IMR-90 (cell line): ENCODE measurements around the gene LIMCH1. TPM values are rescaled to one million over a fixed set of nuclear protein-coding genes. Genes with fewer than 3 reads are reported as not detected.

Experiments used
- ATAC-seq: fragments of 200-7000 bp; cut with Tn5 transposase; 2 replicates; pipeline ENCODE4 v1.9.1; 2020; ENCODE audit warnings: low read depth, mild to moderate bottlenecking, moderate library complexity
- BruUV-seq: library from RNA; stranded (reverse); fragments of 400-500 nt; replicated peaks from 2 replicates; lab custom pipeline; 2021; lab: Mats Ljungman, UMichigan
- CTCF ChIA-PET: fragments of 300-600 bp; formaldehyde crosslinking; extraction: SDS; loops from one replicate; lab custom pipeline; 2021; ENCODE audit warnings: antibody characterized with exemption; lab: Yijun Ruan, JAX
- POLR2A ChIA-PET: fragments of 300-600 bp; sonication (Branson Sonifier 250); formaldehyde crosslinking; loops from one replicate; lab custom pipeline; 2022; ENCODE audit warnings: antibody characterized with exemption; ENCODE audit not compliant: unreplicated experiment; lab: Charles Lee
- DNase-seq: peaks from one replicate; pipeline ENCODE4 v3.0.0; 2013
- H2AFZ ChIP-seq: replicated peaks from 2 replicates; pipeline ENCODE3; 2013; ENCODE audit warnings: low read length, mild to moderate bottlenecking; ENCODE audit not compliant: poor library complexity
- H2AK5ac ChIP-seq: 2 replicates; pipeline ENCODE4 v1.6.1; 2013; ENCODE audit warnings: low read depth, low read length, inconsistent platforms
- H2AK9ac ChIP-seq: replicated peaks from 2 replicates; pipeline ENCODE3; 2013; ENCODE audit warnings: mild to moderate bottlenecking, low read depth, low read length, moderate library complexity; ENCODE audit not compliant: poor library complexity
- H2BK120ac ChIP-seq: 2 replicates; pipeline ENCODE4 v1.6.1; 2013; ENCODE audit warnings: low read depth, low read length, inconsistent platforms
- H2BK15ac ChIP-seq: 3 replicates; pipeline ENCODE4 v1.6.1; 2013; ENCODE audit warnings: low read depth, low read length, inconsistent platforms
- H2BK20ac ChIP-seq: 2 replicates; pipeline ENCODE4 v1.6.1; 2013; ENCODE audit warnings: low read depth, mild to moderate bottlenecking, inconsistent platforms, low read length, moderate library complexity
- H2BK5ac ChIP-seq: 2 replicates; pipeline ENCODE4 v1.6.1; 2013; ENCODE audit warnings: mild to moderate bottlenecking, low read depth, low read length, inconsistent platforms; ENCODE audit not compliant: poor library complexity, severe bottlenecking
- H3K14ac ChIP-seq: replicated peaks from 2 replicates; pipeline ENCODE4 v1.6.1; 2013; ENCODE audit warnings: low read depth, low read length, inconsistent platforms
- H3K18ac ChIP-seq: 2 replicates; pipeline ENCODE4 v1.6.1; 2013; ENCODE audit warnings: low read depth, low read length, control low read depth
- H3K23ac ChIP-seq: 2 replicates; pipeline ENCODE4 v1.6.1; 2013; ENCODE audit warnings: low read depth, low read length, inconsistent platforms
- H3K27ac ChIP-seq: 2 replicates; pipeline ENCODE4 v1.5.1; 2013; ENCODE audit warnings: mild to moderate bottlenecking, control low read depth, low read length; ENCODE audit not compliant: insufficient read depth
- H3K27me3 ChIP-seq: 2 replicates; pipeline ENCODE4 v1.6.1; 2013; ENCODE audit warnings: low read length; ENCODE audit not compliant: control insufficient read depth, insufficient read depth
- H3K36me3 ChIP-seq: 2 replicates; pipeline ENCODE4 v1.6.1; 2013; ENCODE audit warnings: low read length, mixed read lengths; ENCODE audit not compliant: control insufficient read depth, insufficient read depth
- H3K4ac ChIP-seq: 2 replicates; pipeline ENCODE4 v1.6.1; 2013; ENCODE audit warnings: low read depth, low read length, inconsistent platforms
- H3K4me1 ChIP-seq: 2 replicates; pipeline ENCODE4 v1.6.1; 2013; ENCODE audit warnings: low read length, mixed read lengths; ENCODE audit not compliant: control insufficient read depth, insufficient read depth
- H3K4me2 ChIP-seq: 2 replicates; pipeline ENCODE4 v1.6.1; 2013; ENCODE audit warnings: low read depth, mild to moderate bottlenecking, control low read depth, low read length, moderate library complexity
- H3K4me3 ChIP-seq: 2 replicates; pipeline ENCODE4 v1.5.1; 2013; ENCODE audit warnings: low read depth, mild to moderate bottlenecking, control low read depth, low read length, moderate library complexity; ENCODE audit not compliant: insufficient read depth
- H3K56ac ChIP-seq: 2 replicates; pipeline ENCODE4 v1.6.1; 2013; ENCODE audit warnings: low read length, inconsistent platforms; ENCODE audit not compliant: insufficient read depth; ENCODE audit errors: extremely low read depth
- H3K79me1 ChIP-seq, 2 experiments: 2 replicates each; pipeline ENCODE4 v1.6.1; 2013; ENCODE audit warnings: low read length in 2 of 2, inconsistent platforms in 1 of 2, low read depth in 1 of 2
- H3K9ac ChIP-seq: 2 replicates; pipeline ENCODE4 v1.6.1; 2013; ENCODE audit warnings: low read depth, low read length, control low read depth
- H3K9me1 ChIP-seq: 2 replicates; pipeline ENCODE4 v1.6.1; 2013; ENCODE audit warnings: low read length, inconsistent platforms; ENCODE audit not compliant: insufficient read depth
- H3K9me3 ChIP-seq: 2 replicates; pipeline ENCODE4 v1.6.1; 2013; ENCODE audit warnings: low read length; ENCODE audit not compliant: control insufficient read depth, insufficient read depth
- H4K20me1 ChIP-seq: 2 replicates; pipeline ENCODE4 v1.6.1; 2013; ENCODE audit warnings: low read length, inconsistent platforms; ENCODE audit not compliant: insufficient read depth
- H4K5ac ChIP-seq: 2 replicates; pipeline ENCODE4 v1.6.1; 2013; ENCODE audit warnings: mild to moderate bottlenecking, low read depth, low read length, control low read depth
- H4K8ac ChIP-seq, 2 experiments: 2 replicates each; pipeline ENCODE4 v1.6.1; 2013; ENCODE audit warnings: low read depth in 2 of 2, low read length in 2 of 2, control low read depth in 1 of 2, inconsistent platforms in 1 of 2
- H4K91ac ChIP-seq: 2 replicates; pipeline ENCODE4 v1.6.1; 2013; ENCODE audit warnings: low read depth, low read length, inconsistent platforms; ENCODE audit not compliant: insufficient read depth
- BHLHE40 ChIP-seq: fragments of 150-350 bp; IDR thresholded peaks from 2 replicates; pipeline ENCODE4 v1.6.1; 2016; ENCODE audit warnings: mild to moderate bottlenecking, low read depth, low read length
- CEBPB ChIP-seq: IDR thresholded peaks from 2 replicates; pipeline ENCODE4 v1.6.1; 2012; ENCODE audit warnings: low read depth, low read length, improper control_type of control experiment
- CHD1 ChIP-seq: IDR thresholded peaks from 2 replicates; pipeline ENCODE4 v1.6.1; 2012; ENCODE audit warnings: low read depth, low read length, improper control_type of control experiment
- FOS ChIP-seq: fragments of 150-350 bp; IDR thresholded peaks from 2 replicates; pipeline ENCODE4 v1.6.1; 2016; ENCODE audit warnings: low read depth, low read length
- MAFK ChIP-seq: IDR thresholded peaks from 2 replicates; pipeline ENCODE4 v1.6.1; 2012; ENCODE audit warnings: low read depth, low read length, improper control_type of control experiment
- MAZ ChIP-seq: IDR thresholded peaks from 2 replicates; pipeline ENCODE4 v1.6.1; 2012; ENCODE audit warnings: low read depth, mild to moderate bottlenecking, low read length, improper control_type of control experiment, moderate library complexity, borderline replicate concordance
- MXI1 ChIP-seq: IDR thresholded peaks from 2 replicates; pipeline ENCODE4 v1.6.1; 2012; ENCODE audit warnings: low read depth, mild to moderate bottlenecking, low read length, moderate library complexity, borderline replicate concordance
- NFE2L2 ChIP-seq: fragments of 150-350 bp; IDR thresholded peaks from 2 replicates; pipeline ENCODE4 v1.6.1; 2016; ENCODE audit warnings: low read depth, mild to moderate bottlenecking, low read length
- POLR2A ChIP-seq: IDR thresholded peaks from 2 replicates; pipeline ENCODE4 v1.6.1; 2012; ENCODE audit warnings: mild to moderate bottlenecking, low read depth, low read length
- RAD21 ChIP-seq: IDR thresholded peaks from 2 replicates; pipeline ENCODE4 v1.6.1; 2012; ENCODE audit warnings: low read length, improper control_type of control experiment
- RCOR1 ChIP-seq: IDR thresholded peaks from 2 replicates; pipeline ENCODE4 v1.6.1; 2012; ENCODE audit warnings: mild to moderate bottlenecking, low read length, improper control_type of control experiment; ENCODE audit not compliant: insufficient replicate concordance
- RFX5 ChIP-seq: IDR thresholded peaks from 2 replicates; pipeline ENCODE4 v1.8.0; 2012; ENCODE audit warnings: low read depth, mild to moderate bottlenecking, low read length, moderate library complexity
- SMC3 ChIP-seq: fragments of 150-350 bp; IDR thresholded peaks from 2 replicates; pipeline ENCODE4 v1.6.1; 2016; ENCODE audit warnings: low read depth, mild to moderate bottlenecking, antibody characterized with exemption, low read length, moderate library complexity
- WGBS, 2 experiments: methylation state at CpG; one replicate each; pipeline versions ENCODE4 v1.1.5 to v1.1.7; 2013; ENCODE audit warnings: missing lambda C conversion rate in 2 of 2; ENCODE audit not compliant: insufficient read length in 1 of 2; ENCODE audit errors: extremely low coverage in 2 of 2; 5-methylcytosine and 5-hydroxymethylcytosine counted together
- dilution Hi-C: fragments of 300-500 bp; cut with HindIII; formaldehyde crosslinking; loops from one replicate; pipeline ENCODE4 v1.14.3; 2018; ENCODE audit warnings: low sequenced_read_pairs; ENCODE audit not compliant: unreplicated experiment
- in situ Hi-C: fragments of 300-500 bp; cut with MboI; formaldehyde crosslinking; loops from 3 replicates; pipeline ENCODE4 v1.14.3; 2019; ENCODE audit warnings: low sequenced_read_pairs, inconsistent platforms, mixed read lengths
- intact Hi-C: fragments of 100-400 bp; cut with micrococcal nuclease; formaldehyde crosslinking; loops from 2 replicates; pipeline ENCODE4 v1.10.0; 2022
- polyA plus RNA-seq, 3 experiments: library from polyadenylated mRNA; depleted of rRNA; stranded (reverse); fragments of >200 nt; gene quantifications; 2 replicates each; pipeline ENCODE4 v1.2.3, GENCODE V29; 2012; ENCODE audit warnings: low replicate concordance in 1 of 3
- total RNA-seq: library from RNA; depleted of rRNA; stranded (reverse); fragments of >200 nt; gene quantifications from 2 replicates; pipeline ENCODE4 v1.2.3, GENCODE V29; 2012
- TF ChIP-seq, protein P1 (sequence below): conservative IDR thresholded peaks from 2 replicates; pipeline ENCODE4 v1.5.1; 2012; ENCODE audit warnings: mild to moderate bottlenecking, low read depth, low read length, improper control_type of control experiment
- TF ChIP-seq, protein P2 (sequence below): fragments of 150-350 bp; IDR thresholded peaks from 2 replicates; pipeline ENCODE4 v1.6.1; 2016; ENCODE audit warnings: low read depth, mild to moderate bottlenecking, low read length, moderate library complexity, borderline replicate concordance

The LIMCH1 gene
- total and polyA plus RNA-seq, 2 of the 4 experiments (the other 2 are of a cell fraction): 0.89 to 2.9 TPM

DNA sequence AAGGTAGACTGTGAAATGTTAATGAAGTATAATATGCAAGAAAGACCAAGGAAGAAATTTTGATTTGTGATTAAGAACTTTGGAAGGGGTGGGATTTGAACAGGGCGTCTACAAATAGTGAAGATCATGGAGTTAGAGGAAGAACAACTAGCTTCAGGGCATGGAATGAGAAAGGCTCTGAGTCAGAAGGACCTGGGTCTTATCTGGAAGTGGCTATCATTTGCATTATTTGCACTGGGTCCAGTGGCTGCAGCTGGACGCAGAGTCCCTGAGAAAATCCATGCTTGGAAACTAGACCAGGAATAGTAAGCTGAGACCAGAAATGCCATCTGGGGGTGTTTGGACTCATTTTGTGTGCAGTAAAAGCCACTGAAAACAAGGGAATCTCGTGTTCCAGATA, 4.3 kb upstream of the LIMCH1 start:
- Histone ChIP-seq H3K4me1 (no peaks in the 10 kb centered on the region), H2AK5ac (no peak overlapping the region), H3K4me2 (no peak overlapping the region), H3K27me3 (no peaks in the 10 kb centered on the region; the same call in 1 of the 2 replicates), H3K4me3 (no peak overlapping the region), H4K20me1 (no peaks in the 10 kb centered on the region), H2BK15ac (no peak overlapping the region), H2BK20ac (no peak overlapping the region), H3K9me1 (no peaks in the 10 kb centered on the region), H2BK120ac (no peak overlapping the region), H3K23ac (no peak overlapping the region), H2AFZ (no peak overlapping the region), H3K9ac (no peak overlapping the region), H3K27ac (no peak overlapping the region), H4K91ac (no peak overlapping the region), H2AK9ac (no peak overlapping the region), H4K5ac (no peak overlapping the region), H4K8ac (no peak overlapping the region), H3K4ac (no peak overlapping the region), H2BK5ac (no peak overlapping the region), H3K56ac (no peak overlapping the region), H3K14ac (no peak overlapping the region), H3K79me1 (no peaks in the 10 kb centered on the region), H3K9me3 (no peaks in the 10 kb centered on the region), H3K18ac (no peak overlapping the region), H3K36me3 (no peaks in the 10 kb centered on the region)
- no peak for TF ChIP-seq MAFK
- TF ChIP-seq, protein P1, sequence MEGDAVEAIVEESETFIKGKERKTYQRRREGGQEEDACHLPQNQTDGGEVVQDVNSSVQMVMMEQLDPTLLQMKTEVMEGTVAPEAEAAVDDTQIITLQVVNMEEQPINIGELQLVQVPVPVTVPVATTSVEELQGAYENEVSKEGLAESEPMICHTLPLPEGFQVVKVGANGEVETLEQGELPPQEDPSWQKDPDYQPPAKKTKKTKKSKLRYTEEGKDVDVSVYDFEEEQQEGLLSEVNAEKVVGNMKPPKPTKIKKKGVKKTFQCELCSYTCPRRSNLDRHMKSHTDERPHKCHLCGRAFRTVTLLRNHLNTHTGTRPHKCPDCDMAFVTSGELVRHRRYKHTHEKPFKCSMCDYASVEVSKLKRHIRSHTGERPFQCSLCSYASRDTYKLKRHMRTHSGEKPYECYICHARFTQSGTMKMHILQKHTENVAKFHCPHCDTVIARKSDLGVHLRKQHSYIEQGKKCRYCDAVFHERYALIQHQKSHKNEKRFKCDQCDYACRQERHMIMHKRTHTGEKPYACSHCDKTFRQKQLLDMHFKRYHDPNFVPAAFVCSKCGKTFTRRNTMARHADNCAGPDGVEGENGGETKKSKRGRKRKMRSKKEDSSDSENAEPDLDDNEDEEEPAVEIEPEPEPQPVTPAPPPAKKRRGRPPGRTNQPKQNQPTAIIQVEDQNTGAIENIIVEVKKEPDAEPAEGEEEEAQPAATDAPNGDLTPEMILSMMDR: no peak
- TF ChIP-seq BHLHE40: no peak
- TF ChIP-seq NFE2L2: no peak
- TF ChIP-seq MXI1: no peak
- no peak for TF ChIP-seq FOS
- TF ChIP-seq RCOR1: no peak
- TF ChIP-seq MAZ: no peak
- no peak for TF ChIP-seq CHD1
- TF ChIP-seq, protein P2, sequence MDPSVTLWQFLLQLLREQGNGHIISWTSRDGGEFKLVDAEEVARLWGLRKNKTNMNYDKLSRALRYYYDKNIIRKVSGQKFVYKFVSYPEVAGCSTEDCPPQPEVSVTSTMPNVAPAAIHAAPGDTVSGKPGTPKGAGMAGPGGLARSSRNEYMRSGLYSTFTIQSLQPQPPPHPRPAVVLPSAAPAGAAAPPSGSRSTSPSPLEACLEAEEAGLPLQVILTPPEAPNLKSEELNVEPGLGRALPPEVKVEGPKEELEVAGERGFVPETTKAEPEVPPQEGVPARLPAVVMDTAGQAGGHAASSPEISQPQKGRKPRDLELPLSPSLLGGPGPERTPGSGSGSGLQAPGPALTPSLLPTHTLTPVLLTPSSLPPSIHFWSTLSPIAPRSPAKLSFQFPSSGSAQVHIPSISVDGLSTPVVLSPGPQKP: no peak
- no peak for TF ChIP-seq POLR2A
- no peak for TF ChIP-seq CEBPB
- no peak for TF ChIP-seq SMC3
- TF ChIP-seq RAD21: no peak
- TF ChIP-seq RFX5: no peak
- ChIA-PET CTCF (no interaction called here), POLR2A (no interaction called here)
- no TSS peak for BruUV-seq
- dilution Hi-C loops (no loop called here), in situ Hi-C loops (no loop called here), intact Hi-C loops (no loop called here)
- ATAC-seq (no peak), DNase-seq (no peak)
- WGBS, 2 experiments: 50% methylated on average over 3 of the region's 3 CpGs; no CpG with 5 or more reads in 1 of the 2 experiments
